ENCODE data around the gene PTCD3.
A peak's percentile ranks its signal among the peaks of the same experiment; 100 is the strongest.

The PTCD3 gene

GRCh38 chr2:86140969-86141392 lies 34.9 kb downstream of the PTCD3 start:
- DNase-seq (ENCODE audit: extremely low spot score, insufficient read length, low read depth), result no peak

DNA sequence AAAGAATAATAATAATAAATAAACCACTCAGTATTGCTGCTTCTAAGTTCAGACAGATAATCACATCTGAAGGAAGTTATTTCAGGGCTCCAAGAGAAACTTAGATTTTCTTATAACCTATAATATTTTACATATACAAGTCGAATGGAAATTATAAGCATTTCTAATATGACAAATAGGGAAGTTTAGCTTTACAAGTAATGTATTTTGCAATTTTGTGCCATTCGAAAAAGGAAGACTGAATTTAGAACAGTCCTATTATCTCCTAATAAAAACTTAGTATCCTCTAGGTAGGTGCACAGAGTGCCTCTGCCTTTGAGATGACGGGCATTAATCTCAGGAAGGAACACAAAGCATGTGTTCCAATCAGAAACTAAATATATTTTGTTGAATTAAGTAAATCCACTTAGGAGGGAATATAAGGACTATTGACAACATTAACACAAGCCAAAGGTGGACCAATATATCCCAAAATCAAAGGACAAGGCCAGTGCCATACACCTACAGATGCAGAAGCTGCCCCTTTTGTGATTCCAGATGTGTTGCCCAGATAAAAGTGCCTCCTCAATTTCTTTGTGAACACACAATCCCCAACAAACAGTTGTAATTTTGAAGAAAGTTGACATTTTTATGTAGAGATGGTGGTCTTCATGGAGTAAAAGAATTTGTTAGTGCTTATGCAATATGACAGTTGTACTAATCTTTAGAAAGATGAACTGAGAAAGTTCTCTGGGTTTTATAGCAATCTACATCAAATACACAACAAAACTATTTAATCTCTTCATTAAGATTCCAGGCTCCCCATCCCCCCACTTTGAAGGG lies 36.6 kb downstream of the PTCD3 start:
- FAIRE-seq (no peak), DNase-seq (ENCODE audit: extremely low spot score, insufficient read length, low read depth) (no peak)

More at GRCh38 chr2:86140969-86141392, 34.9 kb downstream of the PTCD3 start:
- FAIRE-seq, result no peak

- FAIRE-seq (no peak), DNase-seq (ENCODE audit: extremely low spot score, insufficient read length, low read depth) (no peak)
Measured at GRCh38 chr2:86143307-86143706, 37.3 kb downstream of the PTCD3 start.

DNA sequence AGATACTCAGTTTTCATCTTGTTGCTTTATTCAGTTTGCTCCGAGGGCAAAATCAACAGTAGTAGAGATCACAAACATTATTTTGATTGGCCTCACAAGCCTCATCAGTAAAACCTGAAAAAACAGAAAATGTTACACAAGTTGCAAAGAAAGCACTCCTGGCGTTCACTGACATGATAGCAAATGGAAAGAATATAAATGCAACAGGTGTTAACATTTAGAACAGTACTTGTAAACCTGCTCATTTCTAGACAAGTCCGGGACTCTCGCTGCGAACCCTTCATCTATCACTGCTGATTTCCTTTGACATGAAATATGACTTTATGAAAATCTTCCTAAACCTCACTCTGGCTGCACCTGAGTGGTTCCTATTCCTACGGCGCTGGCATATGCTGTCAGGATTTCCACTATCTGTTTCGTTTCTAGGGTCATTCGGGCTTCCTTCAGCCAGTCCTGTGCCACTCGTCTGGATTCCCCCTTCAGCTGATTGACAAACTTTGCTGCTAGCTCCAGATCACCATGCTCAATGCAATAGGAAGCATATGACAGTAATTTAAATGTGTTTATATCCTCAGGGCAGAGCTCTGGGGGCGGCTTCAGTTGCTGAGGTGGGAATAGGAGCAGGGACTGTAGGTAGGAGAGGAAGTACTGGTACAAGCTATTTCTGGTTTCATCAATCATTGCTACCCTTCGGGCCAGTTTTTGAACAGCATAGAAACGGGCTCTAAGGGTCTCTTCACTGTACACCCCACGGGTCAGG lies 38.1 kb downstream of the PTCD3 start:
- DNase-seq (ENCODE audit: extremely low spot score, insufficient read length, low read depth) (no peak), FAIRE-seq (no peak)

DNA sequence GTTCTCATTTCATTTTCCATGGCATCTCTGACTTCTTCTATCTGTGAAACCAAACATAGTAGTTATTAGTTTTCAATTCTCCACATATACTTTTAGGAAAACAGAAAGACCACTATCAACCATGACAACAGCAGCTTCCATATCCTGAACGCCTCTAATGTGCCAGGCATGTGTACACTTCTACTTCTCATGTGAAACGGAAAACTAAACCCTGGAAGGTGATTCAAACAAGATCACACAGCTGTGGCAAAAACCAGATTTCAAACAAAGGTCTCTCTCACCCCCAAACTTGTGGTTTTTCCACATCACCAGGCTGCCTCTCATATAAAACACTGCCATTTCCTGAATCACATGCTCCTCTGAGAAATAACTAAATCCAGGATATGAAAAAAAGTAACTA lies 41.8 kb downstream of the PTCD3 start:
- DNase-seq (ENCODE audit: extremely low spot score, insufficient read length, low read depth), result no peak
- FAIRE-seq, result no peak

- DNase-seq (ENCODE audit: extremely low spot score, insufficient read length, low read depth) (no peak), FAIRE-seq (no peak)
Measured at GRCh38 chr2:86150502-86150901, 44.5 kb downstream of the PTCD3 start.

DNA sequence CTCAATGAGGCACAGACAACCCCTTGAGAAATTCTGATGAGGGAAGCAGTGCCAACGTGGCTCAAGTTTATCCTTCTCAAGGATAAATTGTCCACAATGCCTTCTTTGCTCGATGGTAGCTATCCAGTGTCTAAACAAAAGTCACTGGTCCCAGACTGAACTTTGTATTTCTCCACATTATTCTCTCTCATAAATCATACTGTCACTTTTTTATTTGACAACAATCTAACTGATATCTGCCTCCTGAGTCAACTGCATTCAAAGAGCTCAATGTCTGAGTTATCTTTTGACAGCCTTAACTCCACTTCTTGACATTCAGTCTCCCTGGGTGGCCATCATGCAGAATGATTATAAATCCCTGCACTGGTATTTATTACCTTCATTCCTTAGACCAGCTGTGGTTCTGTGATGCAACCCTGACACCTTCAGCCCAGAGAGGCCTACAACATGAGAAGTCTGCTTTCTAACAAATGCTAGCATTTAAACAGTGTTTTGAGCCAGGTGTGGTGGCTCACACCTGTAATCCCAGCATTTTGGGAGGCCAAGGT lies 51.0 kb downstream of the PTCD3 start:
- FAIRE-seq, result no peak
- DNase-seq (ENCODE audit: extremely low spot score, insufficient read length, low read depth), result no peak

DNA sequence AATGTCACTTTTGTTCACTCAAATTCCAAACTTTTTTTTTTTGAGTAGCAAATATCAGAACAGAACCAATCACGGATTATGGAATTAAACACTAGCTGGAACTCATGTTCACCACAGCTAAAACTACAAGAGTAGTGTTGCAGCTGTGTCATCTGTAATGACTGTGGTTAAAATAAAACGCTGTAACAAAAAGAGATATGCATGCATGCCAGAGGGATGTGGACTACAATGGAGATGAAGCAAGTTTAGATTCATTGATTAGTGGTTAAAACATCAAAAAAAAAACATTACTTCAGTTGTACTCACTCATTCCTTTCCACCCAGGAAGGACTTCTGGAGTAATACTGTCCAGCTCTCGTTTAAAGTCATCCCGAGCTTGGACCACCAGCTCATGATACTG lies 52.3 kb downstream of the PTCD3 start:
- FAIRE-seq, result no peak

DNA sequence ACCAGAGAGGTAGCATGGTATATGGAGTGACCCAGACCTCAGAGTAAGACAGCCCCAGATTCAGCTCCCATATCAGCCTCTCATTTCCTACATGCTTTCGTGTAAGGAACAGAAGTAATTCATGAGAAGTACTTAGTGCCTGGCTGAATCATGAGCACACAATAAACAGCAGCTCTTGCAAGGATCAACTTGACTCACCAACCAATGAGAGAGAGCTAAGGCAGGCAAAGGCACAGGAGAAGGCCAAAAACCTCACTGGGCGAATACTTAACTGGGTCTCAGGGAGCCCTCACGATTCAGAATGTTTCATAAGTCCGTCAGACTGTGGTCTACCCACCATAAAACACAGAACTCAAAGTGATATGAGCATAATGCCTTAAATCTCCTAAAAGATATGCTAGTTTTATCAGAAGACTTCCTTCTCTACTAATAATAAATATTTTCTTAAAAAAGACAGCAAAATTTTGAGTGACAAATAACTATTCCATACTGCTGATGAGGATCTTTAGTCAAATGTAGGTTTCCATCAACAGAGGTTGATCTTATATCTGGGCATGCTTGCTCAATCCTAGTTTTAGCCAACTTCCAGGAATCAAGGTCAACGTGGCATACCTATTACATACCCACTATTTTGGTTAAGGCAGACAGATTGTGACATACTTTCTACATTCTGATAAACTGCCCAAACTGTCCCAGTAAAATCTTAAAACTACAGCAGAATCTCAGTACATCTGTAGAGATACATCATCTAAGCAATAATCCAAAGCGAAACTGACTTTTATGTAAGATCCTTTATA lies 54.3 kb downstream of the PTCD3 start:
- FAIRE-seq, result no peak
- no peak for DNase-seq (ENCODE audit: extremely low spot score, insufficient read length, low read depth)

More for the DNA sequence above, 52.3 kb downstream of the PTCD3 start:
- DNase-seq (ENCODE audit: extremely low spot score, insufficient read length, low read depth), result no peak

- no peak for DNase-seq (ENCODE audit: extremely low spot score, insufficient read length, low read depth)
- no peak for FAIRE-seq
Measured at GRCh38 chr2:86170449-86170848, 64.4 kb downstream of the PTCD3 start.

GRCh38 chr2:86171295-86171694 lies 65.3 kb downstream of the PTCD3 start:
- DNase-seq (ENCODE audit: extremely low spot score, insufficient read length, low read depth) (no peak), FAIRE-seq (no peak)

DNA sequence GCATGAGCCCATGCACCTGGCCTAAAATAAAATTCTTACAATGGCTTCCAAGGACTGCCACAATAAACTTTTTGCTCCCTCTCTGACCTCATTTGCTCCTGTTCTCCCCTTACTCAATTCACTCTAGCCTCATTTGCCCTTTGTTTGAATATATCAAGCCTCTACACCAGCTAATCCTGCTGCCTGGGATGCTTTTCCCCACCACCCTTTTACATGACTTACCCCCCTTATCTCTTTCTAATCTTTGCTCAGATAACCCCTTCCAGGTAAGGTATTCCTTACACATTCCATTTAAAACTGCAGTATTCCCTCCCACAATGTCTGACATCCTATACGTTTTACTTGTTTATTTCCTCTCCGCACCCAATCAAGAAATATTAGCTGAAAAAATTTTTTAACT lies 66.6 kb downstream of the PTCD3 start:
- FAIRE-seq, result no peak
- DNase-seq (ENCODE audit: extremely low spot score, insufficient read length, low read depth), result no peak

DNA sequence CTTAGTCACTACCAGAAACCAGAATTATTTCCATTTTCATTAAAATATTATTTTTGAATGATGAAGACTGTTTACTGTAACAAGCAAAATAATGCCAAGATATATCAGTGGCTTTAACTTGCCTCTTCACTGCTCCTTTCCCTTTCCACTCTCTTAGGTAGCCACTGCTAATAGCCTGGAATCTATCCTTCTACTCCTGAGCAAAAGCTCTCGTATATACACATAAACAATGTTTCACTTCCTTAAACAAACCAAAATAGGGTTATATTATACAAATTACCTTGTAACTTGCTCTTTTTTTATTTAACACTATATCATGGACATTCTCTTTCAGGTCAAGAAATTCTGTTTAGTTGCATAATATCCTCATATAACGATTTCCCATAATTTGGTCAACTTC lies 68.4 kb downstream of the PTCD3 start:
- FAIRE-seq, result peak; percentile 9
- DNase-seq (ENCODE audit: extremely low spot score, insufficient read length, low read depth), result no peak

DNA sequence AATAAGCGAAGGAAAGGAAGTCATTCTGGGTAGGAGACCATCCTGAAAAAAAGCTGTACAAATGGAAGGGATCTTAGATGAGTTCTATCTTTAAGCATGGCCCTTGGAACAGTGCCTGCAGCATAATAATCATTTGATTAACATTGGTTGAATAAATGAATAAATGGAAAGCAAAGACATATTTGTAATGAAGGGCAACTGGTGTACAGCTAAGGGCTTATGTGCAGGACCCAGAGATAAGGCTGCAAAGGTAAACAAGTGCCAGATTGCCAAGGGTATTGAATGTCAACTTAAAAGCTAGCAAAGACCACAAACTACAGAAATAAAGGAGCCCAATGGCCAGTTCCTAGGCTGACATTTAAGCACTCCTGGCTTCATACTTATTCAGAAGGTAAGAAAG lies 69.8 kb downstream of the PTCD3 start:
- no peak for FAIRE-seq

GRCh38 chr2:86176597-86176996 lies 70.6 kb downstream of the PTCD3 start:
- no peak for DNase-seq (ENCODE audit: extremely low spot score, insufficient read length, low read depth)
- FAIRE-seq, result no peak

More for the DNA sequence above, 69.8 kb downstream of the PTCD3 start:
- DNase-seq (ENCODE audit: extremely low spot score, insufficient read length, low read depth), result no peak

DNA sequence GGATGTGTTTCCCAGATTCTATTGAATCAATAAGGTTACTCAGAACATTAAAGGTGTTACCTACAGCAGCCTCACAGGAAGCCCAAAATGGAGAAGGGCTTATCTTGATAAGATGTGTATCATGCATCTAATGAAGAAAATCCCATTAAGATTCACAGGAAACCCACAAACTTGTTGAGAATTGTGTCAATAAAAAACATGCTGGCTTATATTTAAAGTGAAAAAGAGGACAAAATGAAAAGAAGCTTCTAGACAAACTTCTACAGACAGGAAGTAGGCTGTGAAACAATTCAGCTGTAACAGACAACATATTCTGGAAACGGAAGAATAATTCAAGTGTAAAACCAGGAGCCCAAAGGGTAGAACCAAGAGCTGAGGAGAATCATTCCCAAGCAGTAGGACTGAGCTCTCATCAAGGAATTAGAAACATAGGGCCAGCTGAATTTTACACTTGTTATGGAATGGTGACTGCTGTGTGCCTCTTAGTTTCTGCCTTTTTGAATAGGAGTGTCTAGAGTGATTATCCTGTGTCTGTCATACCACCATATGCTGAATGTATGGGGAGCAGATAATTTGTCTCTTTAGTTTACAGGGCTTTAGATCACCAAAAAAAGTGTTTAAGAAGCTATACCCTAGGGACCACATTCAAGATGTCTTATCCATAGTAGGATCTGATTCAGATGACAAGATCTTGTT lies 79.6 kb downstream of the PTCD3 start:
- FAIRE-seq (peak; percentile 71), DNase-seq (ENCODE audit: extremely low spot score, insufficient read length, low read depth) (no peak)

DNA sequence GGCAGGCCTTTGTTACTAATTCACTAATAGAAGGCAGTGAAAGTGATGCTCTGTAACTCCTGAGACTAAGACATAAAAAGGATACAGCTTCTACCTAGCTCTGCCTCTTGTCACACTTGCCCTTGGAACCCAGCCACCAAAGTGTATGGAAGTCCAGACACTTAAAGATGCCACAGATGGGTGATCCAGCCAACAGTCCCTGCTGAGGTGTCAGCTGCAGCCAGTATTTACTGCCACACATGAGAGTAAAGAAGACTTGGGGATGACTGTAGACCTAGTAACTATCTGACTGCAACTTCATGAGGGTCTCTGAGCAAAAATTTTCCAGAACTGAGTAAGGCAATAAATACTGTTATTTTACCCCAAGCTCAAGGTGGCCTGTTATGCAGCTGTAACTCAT lies 80.4 kb downstream of the PTCD3 start:
- DNase-seq (ENCODE audit: extremely low spot score, insufficient read length, low read depth) (no peak), FAIRE-seq (no peak)

DNA sequence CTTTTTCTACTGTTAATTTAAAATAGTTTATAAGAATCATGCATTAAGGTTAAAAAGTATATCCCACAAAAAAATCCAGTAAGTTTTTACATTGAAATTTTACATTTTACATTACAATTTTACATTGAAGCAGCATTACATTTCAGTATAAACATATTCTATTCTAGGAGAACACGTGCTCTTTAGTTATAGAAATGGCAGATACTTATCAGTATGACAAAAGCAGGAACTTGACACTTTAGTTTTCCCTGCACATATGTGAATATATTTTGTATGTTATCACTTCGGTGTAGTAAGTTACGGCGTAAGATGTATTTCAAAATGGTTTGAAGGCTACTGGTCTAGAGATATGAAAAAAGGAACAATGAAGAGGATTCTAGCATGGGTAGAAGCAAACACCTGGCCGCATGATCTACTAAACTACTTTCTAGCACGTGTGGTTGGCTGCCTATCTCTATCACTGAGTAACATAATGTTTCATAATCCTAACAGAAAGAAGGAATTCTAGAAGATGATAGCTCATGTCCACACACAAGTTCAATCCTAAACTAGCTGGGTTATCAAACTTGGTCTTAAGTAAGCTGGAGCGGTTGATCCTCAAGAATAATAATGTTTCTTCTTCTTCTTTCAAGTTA lies 83.9 kb downstream of the PTCD3 start:
- no peak for DNase-seq (ENCODE audit: extremely low spot score, insufficient read length, low read depth)
- FAIRE-seq, result no peak
